ENCODE measurements around the gene SHISAL2B.
"Not testable (repeated sequence)": the region's sequence is repeated elsewhere in the genome, so short reads cannot be mapped to it uniquely, and the experiment has no call there.

The SHISAL2B gene

GRCh38 chr5:64690417-64691151 is at the start of gene SHISAL2B:
Gene SHISAL2B, plus strand, starts transcription at chr5:64690503. Its CDS starts 121 bp downstream, at chr5:64690624.
- no peak for DNase-seq

GRCh38 chr5:64644831-64645230 is 45.5 kb upstream of the SHISAL2B start:
- DNase-seq, result no peak

- no peak for DNase-seq
Observed at GRCh38 chr5:64646169-64646568, 44.1 kb upstream of the SHISAL2B start.

GRCh38 chr5:64649512-64649911 is 40.8 kb upstream of the SHISAL2B start:
- no peak for DNase-seq

GRCh38 chr5:64653766-64654560 is 36.3 kb upstream of the SHISAL2B start:
- DNase-seq, result no peak

GRCh38 chr5:64654561-64654938 is 35.8 kb upstream of the SHISAL2B start:
- DNase-seq, result no peak

GRCh38 chr5:64655596-64655995 is 34.7 kb upstream of the SHISAL2B start:
- DNase-seq, result no peak

GRCh38 chr5:64659289-64659688 is 31.0 kb upstream of the SHISAL2B start:
- DNase-seq, result no peak

- DNase-seq, result not testable (repeated sequence)
Observed at GRCh38 chr5:64663181-64663580, 27.1 kb upstream of the SHISAL2B start.

- no peak for DNase-seq
Observed at GRCh38 chr5:64665243-64665642, 25.1 kb upstream of the SHISAL2B start.

GRCh38 chr5:64666078-64666477 is 24.2 kb upstream of the SHISAL2B start:
- no peak for DNase-seq

GRCh38 chr5:64667068-64667467 is 23.2 kb upstream of the SHISAL2B start:
- DNase-seq, result no peak

- DNase-seq, result no peak
Observed at GRCh38 chr5:64670277-64670676, 20.0 kb upstream of the SHISAL2B start.

- DNase-seq, result no peak
Observed at GRCh38 chr5:64671678-64672077, 18.6 kb upstream of the SHISAL2B start.

- DNase-seq, result no peak
Observed at GRCh38 chr5:64678374-64678773, 11.9 kb upstream of the SHISAL2B start.

- DNase-seq, result no peak
Observed at GRCh38 chr5:64680289-64680688, 10.0 kb upstream of the SHISAL2B start.

- DNase-seq, result no peak
Observed at GRCh38 chr5:64682608-64683007, 7.7 kb upstream of the SHISAL2B start.

- DNase-seq, result no peak
Observed at GRCh38 chr5:64685866-64686265, 4.4 kb upstream of the SHISAL2B start.

- DNase-seq, result no peak
Observed at GRCh38 chr5:64688391-64688790, 1.9 kb upstream of the SHISAL2B start.

GRCh38 chr5:64688965-64689364 is 1.3 kb upstream of the SHISAL2B start:
- no peak for DNase-seq

- no peak for DNase-seq
Observed at GRCh38 chr5:64690104-64690416, 243 bp upstream of the SHISAL2B start.

- DNase-seq, result no peak
Observed at GRCh38 chr5:64691291-64691690, 988 bp downstream of the SHISAL2B start.

- no peak for DNase-seq
Observed at GRCh38 chr5:64693636-64694035, 3.3 kb downstream of the SHISAL2B start.

- DNase-seq, result not testable (repeated sequence)
Observed at GRCh38 chr5:64696414-64696813, 6.1 kb downstream of the SHISAL2B start.

GRCh38 chr5:64700765-64701164 is 10.5 kb downstream of the SHISAL2B start:
- no peak for DNase-seq
